ENCODE results near the gene ULBP2.
"Not testable (repeated sequence)": the region's sequence is repeated elsewhere in the genome, so short reads cannot be mapped to it uniquely, and the experiment has no call there.

Gene ULBP2

DNA sequence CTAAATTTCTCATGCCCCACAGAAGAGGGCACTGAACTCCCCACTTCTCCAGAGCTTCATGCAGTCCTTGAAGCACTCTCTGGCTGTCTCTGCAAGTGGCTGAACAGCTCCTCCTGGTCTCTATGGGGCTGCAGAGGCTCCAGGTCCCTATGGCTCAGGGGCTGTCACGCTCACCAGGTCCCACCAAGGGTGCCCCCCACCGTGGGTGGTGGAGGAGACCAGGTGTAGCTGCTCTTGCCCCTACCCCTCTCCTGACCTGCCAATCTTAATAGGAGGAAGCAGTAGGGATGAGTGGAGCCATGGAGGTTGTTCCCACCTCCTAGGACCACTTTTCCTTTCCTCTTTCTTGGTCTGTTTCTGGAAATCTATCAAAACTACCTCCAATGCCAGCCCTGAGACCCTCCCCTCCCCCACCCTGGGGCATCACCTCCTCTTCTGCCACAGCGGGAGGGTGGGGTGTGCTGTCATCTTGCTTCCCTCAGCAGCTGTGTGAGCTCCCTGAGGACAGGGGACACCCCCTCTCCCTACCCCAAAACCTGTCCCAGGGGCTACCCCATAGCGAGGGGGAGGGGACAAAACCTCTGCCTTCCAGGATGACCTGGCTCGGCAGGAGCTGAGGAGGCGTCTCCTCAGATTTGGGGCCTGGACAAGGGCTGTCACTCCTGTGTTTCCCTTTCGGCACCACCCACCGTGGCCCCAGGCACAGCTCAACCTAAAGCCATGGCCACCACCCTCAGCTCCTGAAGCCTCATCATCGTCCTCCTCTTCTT, 31.9 kb upstream of the ULBP2 start:
- no peak for DNase-seq

DNA sequence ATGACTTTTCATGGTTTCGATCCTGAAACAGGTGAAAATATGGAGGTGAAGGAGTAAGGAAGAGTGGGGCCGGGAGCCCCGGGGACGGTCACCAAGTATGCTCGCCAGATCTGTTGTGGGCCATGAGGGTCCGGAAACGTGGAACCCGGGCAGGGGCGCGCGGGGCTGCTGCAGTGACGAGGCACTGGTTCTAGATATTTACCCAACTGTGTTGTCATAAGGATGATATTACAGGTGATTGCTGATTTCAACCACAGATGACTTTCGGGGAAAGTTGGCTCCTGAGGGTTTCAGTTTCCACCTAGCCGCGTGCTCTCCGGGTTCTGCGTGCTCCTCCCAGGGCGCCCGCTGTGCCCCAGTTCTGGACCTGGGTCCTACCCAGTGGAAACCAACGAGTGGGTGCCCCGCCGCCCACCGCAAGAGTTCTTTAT, 31.1 kb upstream of the ULBP2 start:
- DNase-seq = no peak

- DNase-seq = not testable (repeated sequence)
Observed at GRCh38 chr6:149912680-149913079, 29.1 kb upstream of the ULBP2 start.

DNA sequence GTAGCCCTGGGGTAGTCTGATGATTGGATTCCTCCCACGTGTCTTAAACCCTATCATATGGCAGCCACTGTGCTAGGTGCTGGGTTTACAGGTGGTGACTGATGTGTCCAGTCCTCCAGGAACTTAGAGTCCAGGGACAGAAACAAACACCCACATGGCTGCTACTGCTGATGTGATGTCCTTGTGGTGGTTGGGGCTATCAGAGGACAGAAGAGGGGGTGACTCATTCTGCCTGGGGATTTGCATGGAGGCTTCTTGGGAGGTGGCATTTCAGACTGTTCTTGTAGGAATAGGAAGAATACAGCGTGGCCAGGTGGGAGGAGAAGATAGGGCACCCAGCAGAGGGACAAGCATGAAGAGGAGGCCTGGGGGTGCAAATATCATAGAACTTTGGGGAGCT, 28.7 kb upstream of the ULBP2 start:
- DNase-seq = no peak

- no peak for DNase-seq
Observed at GRCh38 chr6:149913540-149914240, 28.1 kb upstream of the ULBP2 start.

DNA sequence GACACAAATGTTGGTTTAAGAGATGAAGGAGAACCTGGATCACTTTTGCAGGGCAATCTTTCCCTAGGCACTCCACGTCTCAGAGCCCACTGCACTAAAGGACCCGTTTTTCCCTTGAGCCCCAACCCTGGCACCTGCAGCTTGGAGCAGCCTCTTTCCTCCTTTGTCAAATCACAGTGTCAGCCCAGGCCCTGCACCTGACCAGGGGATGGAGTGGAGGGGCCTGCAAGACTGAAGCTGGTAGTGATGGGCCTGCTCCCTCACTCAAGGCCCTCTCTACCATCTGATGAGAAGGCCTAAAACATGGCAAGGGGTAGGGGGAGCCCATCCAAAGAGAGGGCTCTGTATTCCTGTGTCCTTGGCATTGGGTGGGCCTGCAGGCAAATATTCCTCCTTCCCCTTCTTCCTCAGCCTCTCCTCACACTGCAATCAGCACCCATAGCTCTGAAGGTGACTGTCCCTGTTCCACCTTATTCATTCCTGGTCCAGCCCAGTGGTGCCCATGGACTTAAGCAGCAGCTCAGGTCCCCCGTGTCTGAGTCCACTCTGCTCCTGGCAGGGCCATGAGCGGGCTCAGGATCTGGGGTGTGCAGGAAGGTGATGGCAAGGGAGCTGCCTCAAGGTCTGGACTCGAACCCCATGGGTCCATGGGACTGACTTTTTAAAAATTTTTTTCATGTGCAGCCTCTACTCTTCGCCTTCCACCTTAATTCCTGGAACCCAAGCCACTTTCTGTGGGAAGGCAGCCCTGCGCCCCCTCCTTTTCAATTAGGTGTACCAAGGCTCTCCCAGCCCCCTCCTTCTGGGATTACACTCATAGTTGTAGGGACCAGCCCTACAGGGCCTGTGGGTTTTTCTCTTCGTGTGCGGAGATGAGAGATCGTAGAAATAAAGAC, 25.6 kb upstream of the ULBP2 start:
- no peak for DNase-seq

GRCh38 chr6:149917679-149918078, 24.1 kb upstream of the ULBP2 start:
- DNase-seq = no peak

DNA sequence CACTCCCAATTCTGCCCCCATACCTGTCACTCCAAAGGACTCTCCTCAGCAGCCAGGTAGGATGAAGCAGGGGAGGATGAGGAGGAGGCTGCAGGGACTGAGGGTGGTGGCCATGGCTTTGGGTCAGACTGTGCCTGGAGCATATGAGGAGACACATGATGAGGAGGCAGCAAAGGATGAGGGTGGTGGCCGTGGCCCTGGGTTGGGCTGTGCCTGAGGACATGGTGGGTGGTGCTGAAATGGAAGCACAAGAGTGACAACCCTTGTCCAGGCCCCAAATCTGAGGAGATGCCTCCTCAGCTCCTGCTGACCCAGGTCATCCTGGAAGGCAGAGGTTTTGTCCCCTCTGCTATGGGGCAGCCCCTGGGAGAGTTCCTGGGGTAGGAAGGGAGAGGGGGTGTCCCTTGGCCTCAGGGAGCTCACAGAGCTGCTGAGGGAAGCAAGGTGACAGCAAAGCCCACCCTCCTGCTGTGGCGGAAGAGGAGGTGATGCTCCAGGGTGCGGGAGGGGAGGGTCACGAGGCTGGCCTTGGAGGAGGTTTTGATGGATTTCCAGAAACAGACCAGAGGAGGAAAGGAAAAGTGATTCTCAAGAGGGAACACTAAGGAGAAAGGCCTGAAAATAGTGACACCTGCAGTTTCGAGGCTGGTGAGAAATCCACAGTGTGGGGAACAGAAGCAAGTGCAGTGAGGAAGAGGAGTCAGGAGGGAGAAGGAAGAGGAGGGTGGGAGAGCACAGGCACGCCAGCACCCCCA, 23.5 kb upstream of the ULBP2 start:
- DNase-seq = no peak

- DNase-seq = not testable (repeated sequence)
Observed at GRCh38 chr6:149919126-149919833, 22.5 kb upstream of the ULBP2 start.

- no peak for DNase-seq
Observed at GRCh38 chr6:149919834-149920225, 22.0 kb upstream of the ULBP2 start.

- DNase-seq = no peak
Observed at GRCh38 chr6:149921361-149921760, 20.5 kb upstream of the ULBP2 start.

DNA sequence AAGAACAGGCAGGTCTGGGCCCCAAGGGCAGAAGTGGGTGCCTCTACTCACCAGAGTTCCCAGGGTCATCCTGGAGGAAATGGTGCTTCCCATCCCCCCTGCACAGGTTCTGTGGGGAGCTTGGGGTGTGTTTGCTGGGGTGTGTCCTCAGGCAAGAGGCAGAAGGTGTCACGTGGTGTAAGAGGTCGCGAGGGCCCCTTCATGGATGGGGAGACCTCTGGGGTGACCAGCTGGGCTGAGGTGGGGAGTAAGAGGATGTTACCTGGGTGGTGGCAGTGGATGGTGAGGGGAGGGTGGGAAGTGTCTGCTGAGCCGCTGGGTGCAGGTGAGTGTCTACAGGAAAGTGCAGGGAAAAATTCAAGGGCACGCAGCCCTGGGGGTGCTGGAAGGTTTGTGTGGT, 19.7 kb upstream of the ULBP2 start:
- not testable (repeated sequence) for DNase-seq

- peak; percentile 92 for DNase-seq
Observed at GRCh38 chr6:149922642-149923326, 19.0 kb upstream of the ULBP2 start, which contains the start of gene RAET1G. Gene RAET1G, minus strand, starts transcription at chr6:149923121. Its CDS starts 111 bp downstream, at chr6:149923010.

DNA sequence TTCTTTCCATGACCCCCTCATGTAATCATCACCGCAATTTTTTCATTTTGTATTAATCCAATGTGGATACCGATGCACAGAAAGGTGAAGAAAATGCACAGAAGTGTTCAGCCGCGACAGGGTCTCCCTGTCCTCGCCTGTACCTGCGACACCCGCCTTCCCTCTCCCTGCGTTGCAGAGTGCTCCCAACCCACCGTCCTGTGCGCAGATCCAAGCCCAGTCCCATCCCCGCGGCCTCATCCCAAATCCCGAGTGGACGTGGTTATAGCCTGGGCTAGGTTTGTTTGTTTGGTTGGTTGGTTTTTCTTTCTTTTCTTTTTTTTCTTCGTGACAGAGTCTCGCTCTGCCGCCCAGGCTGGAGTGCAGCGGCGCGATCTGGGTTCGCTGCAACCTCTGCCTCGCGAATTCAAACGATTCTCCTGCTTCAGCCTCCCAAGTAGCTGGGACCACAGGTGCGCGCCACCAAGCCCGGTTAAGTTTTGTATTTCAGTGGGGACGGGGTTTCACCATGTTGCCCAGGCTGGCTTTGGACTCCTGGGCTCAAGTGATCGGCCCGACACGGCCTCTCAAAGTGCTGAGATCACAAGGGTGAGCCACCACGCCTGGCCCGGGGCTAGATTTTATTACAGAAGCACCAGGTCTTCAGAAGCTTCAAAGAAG, 18.4 kb upstream of the ULBP2 start:
- no peak for DNase-seq

DNA sequence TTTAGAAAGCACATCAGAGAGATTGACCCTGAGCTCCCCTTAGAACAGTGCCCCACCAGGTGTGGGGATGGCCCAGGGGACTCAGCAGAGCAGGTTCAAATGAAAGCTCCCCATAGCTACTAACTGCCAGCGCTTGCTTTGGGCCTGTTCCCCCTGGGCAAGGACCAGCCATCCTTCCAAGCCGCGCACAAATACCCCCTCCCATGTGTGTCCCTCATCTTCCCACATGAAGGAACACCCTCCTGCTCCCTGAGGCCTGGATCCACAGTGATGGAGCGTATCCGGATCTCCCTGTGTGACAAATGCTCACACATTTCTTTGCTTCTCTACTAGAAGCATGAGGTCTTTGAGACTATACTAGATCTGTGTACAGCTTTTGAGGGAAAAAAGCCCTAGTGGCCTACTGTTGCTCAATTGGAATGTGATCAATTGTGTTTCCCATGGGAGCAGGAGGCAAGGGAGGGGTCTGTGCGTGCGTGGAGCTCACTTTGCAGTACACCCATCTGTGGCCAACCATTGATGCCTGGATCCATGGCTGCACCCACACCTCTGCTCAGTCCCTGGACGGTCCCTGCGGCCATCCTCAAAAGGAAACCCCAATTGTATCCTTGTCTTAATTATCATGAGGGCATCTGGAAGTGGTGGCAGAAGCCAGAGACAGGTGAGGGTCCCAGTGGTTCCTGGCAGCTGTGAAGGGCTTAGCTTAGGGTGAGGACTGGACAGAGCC, 17.4 kb upstream of the ULBP2 start:
- DNase-seq = peak; percentile 17

DNA sequence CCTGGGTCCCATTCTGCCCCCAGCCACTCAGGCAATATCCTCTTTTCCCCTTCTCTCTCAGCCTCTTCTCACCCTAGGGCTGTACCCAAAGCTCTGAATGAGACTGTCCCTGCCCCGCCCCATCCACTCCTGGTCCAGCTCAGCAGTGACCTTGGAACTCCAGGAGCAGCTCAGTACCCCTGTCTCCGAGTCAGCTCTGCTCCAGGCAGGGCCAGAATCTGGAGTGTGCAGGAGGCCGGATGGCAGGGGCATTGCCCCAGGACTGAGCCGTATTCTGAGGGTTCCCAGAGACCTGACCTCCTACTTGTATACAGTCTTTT, 16.9 kb upstream of the ULBP2 start:
- peak; percentile 55 for DNase-seq

- peak; percentile 60 for DNase-seq
Observed at GRCh38 chr6:149925253-149925973, 16.4 kb upstream of the ULBP2 start.

DNA sequence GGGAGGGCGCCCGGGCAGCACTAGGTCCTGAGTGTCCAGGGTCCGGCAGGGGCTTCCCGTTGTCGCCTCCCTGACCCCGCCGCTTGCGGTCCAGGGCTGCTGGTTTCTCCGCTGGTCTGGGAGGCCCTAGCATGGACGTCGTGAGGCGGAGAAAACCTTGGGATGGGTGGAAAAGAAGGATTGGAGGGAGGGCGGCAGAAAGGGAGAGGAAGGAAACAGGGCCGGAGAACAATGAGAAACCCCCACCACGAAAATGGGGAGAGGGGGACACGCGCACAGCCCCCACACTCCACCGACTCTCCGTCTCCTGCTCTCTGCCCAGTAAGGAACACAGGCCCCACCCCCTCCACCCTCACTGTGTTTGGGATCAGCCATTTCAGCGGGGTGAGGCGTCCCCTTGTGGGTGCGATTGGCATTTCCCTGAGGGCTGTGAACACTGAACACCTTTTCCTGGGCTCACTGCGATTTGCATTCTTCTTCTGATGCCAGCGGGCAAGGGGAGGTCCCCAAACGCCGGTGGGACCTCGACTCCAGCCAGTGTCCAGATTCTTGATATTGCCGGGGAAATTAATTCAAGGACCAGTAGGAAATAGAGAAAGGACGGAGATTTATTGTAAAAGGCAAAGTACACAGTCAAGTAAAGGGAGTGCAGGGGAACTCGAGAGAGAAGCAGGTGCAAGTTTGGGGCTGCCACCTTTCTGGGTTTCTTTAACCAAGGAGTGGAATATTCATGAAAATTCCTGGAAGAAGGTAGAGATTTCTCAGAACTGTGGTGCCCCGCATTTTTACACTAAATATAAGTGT, 15.6 kb upstream of the ULBP2 start:
- peak; percentile 90 for DNase-seq

Measured in activated effector memory CD4-positive, alpha-beta T cell treated with anti-CD3 and anti-CD28 coated beads, Interleukin-2, amount 50 U/mL, for 16 hours (primary cell).